Measurements from ENCODE around the gene ALKAL2. TPM values are rescaled to one million over a fixed set of nuclear protein-coding genes. Genes with fewer than 3 reads are reported as not detected.
A peak's percentile ranks its signal among the peaks of the same experiment; 100 is the strongest.

The ALKAL2 gene
- total RNA-seq, 1 donor = not detected

DNA sequence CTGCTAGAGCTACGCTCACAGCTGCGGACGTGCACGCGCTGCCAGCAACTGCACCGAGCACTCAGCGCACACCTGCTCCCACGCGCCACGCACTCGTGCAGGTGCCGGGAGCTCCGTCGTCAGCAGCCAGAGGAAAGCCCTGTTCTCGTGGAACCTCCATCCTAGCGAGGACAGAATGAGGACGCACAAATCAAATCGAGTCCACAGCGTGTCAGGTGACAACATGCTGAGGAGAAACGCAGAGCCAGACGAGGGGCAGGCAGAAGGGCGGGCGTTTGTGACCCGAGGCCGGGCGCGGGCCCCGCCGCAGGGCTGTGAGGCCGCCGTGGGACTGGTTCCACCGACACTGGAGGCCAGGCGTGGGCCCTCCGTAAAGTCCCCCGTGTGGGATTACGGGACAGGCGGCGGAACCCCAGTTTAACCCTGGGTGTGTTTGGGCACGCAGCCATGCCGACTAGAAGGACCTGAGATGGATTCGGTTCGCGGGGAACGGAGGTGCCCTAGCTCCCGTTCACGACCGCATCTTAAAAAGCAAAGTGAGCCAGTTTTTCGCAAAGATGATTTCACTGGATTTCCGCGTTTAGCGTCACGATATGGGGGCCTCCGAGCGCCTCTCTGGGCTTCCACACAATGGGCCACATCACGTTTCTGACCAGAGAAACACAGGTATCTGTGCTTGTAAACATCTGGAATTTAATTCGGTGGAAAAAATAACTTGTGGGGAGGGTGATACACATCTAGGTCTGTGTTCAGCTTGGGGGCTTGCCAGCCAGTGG, 26.9 kb upstream of the ALKAL2 start:
- H3K9me3 ChIP-seq (ENCODE audit: low read depth, low read length) = no peaks in the 10 kb centered on the region
- no peaks in the 10 kb centered on the region for H3K79me2 ChIP-seq (ENCODE audit: insufficient read depth, low read length)
- no peak overlapping the region for H2AFZ ChIP-seq (ENCODE audit: low read length)
- no peaks in the 10 kb centered on the region for H3K36me3 ChIP-seq (ENCODE audit: insufficient read depth, low read length)
- no peak overlapping the region for H3K4me2 ChIP-seq (ENCODE audit: insufficient read depth, low read length)
- peaks cover 3% of the 10 kb centered on the region for H3K4me1 ChIP-seq (ENCODE audit: insufficient read depth, low read length)
- no peaks in the 10 kb centered on the region for H3K27me3 ChIP-seq (ENCODE audit: insufficient read depth, low read length)
- DNase-seq (ENCODE audit: insufficient read length, low spot score, missing footprints) = peak; percentile 72
- no peak overlapping the region for H3K4me3 ChIP-seq (ENCODE audit: insufficient read depth, low read length)
- no peak overlapping the region for H3K27ac ChIP-seq (ENCODE audit: low read depth, low read length)
- H4K20me1 ChIP-seq (ENCODE audit: insufficient read depth, low read length) = no peaks in the 10 kb centered on the region
- TF ChIP-seq, protein P1, sequence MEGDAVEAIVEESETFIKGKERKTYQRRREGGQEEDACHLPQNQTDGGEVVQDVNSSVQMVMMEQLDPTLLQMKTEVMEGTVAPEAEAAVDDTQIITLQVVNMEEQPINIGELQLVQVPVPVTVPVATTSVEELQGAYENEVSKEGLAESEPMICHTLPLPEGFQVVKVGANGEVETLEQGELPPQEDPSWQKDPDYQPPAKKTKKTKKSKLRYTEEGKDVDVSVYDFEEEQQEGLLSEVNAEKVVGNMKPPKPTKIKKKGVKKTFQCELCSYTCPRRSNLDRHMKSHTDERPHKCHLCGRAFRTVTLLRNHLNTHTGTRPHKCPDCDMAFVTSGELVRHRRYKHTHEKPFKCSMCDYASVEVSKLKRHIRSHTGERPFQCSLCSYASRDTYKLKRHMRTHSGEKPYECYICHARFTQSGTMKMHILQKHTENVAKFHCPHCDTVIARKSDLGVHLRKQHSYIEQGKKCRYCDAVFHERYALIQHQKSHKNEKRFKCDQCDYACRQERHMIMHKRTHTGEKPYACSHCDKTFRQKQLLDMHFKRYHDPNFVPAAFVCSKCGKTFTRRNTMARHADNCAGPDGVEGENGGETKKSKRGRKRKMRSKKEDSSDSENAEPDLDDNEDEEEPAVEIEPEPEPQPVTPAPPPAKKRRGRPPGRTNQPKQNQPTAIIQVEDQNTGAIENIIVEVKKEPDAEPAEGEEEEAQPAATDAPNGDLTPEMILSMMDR (IDR thresholded peaks at IDR 0.05; ENCODE audit: extremely low read depth, low read depth, low read length) = no peak

DNA sequence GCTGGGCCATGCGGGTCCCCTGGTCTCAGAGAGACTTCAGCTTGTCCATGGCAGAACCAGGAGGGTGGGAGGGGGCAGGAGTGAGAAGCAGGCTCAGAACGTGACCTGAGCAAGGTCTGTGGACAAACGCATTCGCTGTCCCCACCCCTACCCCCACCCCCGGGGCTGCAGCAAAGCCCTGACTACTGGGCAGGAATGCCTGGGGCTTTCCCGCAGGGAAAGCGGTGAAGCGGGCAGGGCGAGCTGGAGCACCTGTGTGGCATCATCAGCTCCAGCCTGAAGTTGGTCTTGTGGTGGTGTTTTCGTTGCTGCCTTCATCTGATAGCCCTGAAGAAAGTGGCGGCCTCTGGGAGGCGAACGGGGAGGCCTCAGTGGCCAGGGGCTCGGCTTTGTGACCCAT, 26.1 kb upstream of the ALKAL2 start:
- H3K27ac ChIP-seq (ENCODE audit: low read depth, low read length) = no peak overlapping the region
- no peak for DNase-seq (ENCODE audit: insufficient read length, low spot score, missing footprints)
- TF ChIP-seq, protein P1 (IDR thresholded peaks at IDR 0.05; ENCODE audit: extremely low read depth, low read depth, low read length) = no peak
- H3K36me3 ChIP-seq (ENCODE audit: insufficient read depth, low read length) = no peaks in the 10 kb centered on the region
- H3K4me1 ChIP-seq (ENCODE audit: insufficient read depth, low read length) = peaks cover 3% of the 10 kb centered on the region
- no peak overlapping the region for H2AFZ ChIP-seq (ENCODE audit: low read length)
- H3K79me2 ChIP-seq (ENCODE audit: insufficient read depth, low read length) = no peaks in the 10 kb centered on the region
- H3K27me3 ChIP-seq (ENCODE audit: insufficient read depth, low read length) = no peaks in the 10 kb centered on the region
- no peak overlapping the region for H3K4me2 ChIP-seq (ENCODE audit: insufficient read depth, low read length)
- H3K4me3 ChIP-seq (ENCODE audit: insufficient read depth, low read length) = no peak overlapping the region
- no peaks in the 10 kb centered on the region for H4K20me1 ChIP-seq (ENCODE audit: insufficient read depth, low read length)
- no peaks in the 10 kb centered on the region for H3K9me3 ChIP-seq (ENCODE audit: low read depth, low read length)

DNA sequence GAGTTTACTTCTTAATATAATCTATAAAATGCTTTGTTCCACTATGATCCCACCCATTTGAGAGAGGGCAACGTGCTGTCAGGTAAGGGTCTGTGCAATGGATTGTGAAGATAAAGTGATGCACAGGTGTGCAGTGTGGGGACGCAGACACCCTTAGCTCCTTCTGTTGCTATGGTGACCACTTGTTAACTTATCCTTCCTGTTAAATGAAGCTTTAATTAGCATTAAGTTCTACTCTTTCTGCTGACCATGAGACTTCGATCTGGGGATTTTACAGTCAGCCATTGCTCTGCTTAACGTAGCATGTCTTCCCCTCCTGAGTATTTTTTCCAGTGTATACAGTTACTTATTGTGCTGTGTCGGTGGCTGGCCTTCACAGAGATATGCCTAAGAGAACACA, 23.1 kb upstream of the ALKAL2 start:
- H3K4me2 ChIP-seq (ENCODE audit: insufficient read depth, low read length) = no peak overlapping the region
- H3K9me3 ChIP-seq (ENCODE audit: low read depth, low read length) = no peaks in the 10 kb centered on the region
- H4K20me1 ChIP-seq (ENCODE audit: insufficient read depth, low read length) = no peaks in the 10 kb centered on the region
- H3K4me1 ChIP-seq (ENCODE audit: insufficient read depth, low read length) = no peaks in the 10 kb centered on the region
- H3K79me2 ChIP-seq (ENCODE audit: insufficient read depth, low read length) = no peaks in the 10 kb centered on the region
- DNase-seq (ENCODE audit: insufficient read length, low spot score, missing footprints) = no peak
- no peaks in the 10 kb centered on the region for H3K36me3 ChIP-seq (ENCODE audit: insufficient read depth, low read length)
- H3K4me3 ChIP-seq (ENCODE audit: insufficient read depth, low read length) = no peak overlapping the region
- no peaks in the 10 kb centered on the region for H3K27me3 ChIP-seq (ENCODE audit: insufficient read depth, low read length)
- H3K27ac ChIP-seq (ENCODE audit: low read depth, low read length) = no peak overlapping the region
- TF ChIP-seq, protein P1 (IDR thresholded peaks at IDR 0.05; ENCODE audit: extremely low read depth, low read depth, low read length) = no peak
- H2AFZ ChIP-seq (ENCODE audit: low read length) = no peak overlapping the region

DNA sequence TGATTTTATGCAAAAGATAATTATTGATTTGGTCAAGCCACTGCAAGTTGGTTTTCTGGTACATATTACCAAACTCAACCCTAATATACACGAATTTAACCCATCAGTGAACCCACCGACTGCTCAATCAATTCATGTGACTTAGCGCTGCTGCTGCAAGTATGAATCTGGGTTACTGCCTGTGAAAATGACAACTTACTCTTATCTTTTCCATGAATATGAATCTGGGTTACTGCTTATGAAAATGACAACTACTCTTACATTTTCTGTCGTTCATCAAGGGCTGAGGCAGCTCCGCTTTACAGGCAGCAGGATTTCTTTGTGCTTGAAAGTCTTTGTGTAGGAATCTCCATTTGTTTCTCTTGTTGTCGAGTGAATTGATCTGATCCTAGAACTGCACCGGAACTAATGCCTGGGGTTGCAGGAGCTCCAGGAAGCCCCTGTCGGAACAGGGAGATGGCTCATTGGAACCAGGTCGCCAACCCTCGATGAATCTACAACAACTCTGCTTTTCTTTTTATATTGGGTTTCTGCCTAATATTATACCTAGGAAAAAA, 22.1 kb upstream of the ALKAL2 start:
- Histone ChIP-seq H3K36me3 (ENCODE audit: insufficient read depth, low read length) (no peaks in the 10 kb centered on the region), H4K20me1 (ENCODE audit: insufficient read depth, low read length) (no peaks in the 10 kb centered on the region), H2AFZ (ENCODE audit: low read length) (no peak overlapping the region), H3K79me2 (ENCODE audit: insufficient read depth, low read length) (no peaks in the 10 kb centered on the region), H3K4me2 (ENCODE audit: insufficient read depth, low read length) (no peak overlapping the region), H3K9me3 (ENCODE audit: low read depth, low read length) (no peaks in the 10 kb centered on the region), H3K27ac (ENCODE audit: low read depth, low read length) (no peak overlapping the region), H3K4me3 (ENCODE audit: insufficient read depth, low read length) (no peak overlapping the region), H3K27me3 (ENCODE audit: insufficient read depth, low read length) (no peaks in the 10 kb centered on the region), H3K4me1 (ENCODE audit: insufficient read depth, low read length) (no peaks in the 10 kb centered on the region)
- TF ChIP-seq, protein P1 (IDR thresholded peaks at IDR 0.05; ENCODE audit: extremely low read depth, low read depth, low read length) = no peak
- no peak for DNase-seq (ENCODE audit: insufficient read length, low spot score, missing footprints)

Measured in osteoblast (primary cell).